Stimulated activated CD4-positive, alpha-beta T cell treated with anti-CD3 and anti-CD28 coated beads, Interleukin-12 subunit alpha, Interleukin-12 subunit beta, amount 100 ng/mL, for 48 hours (primary cell): ENCODE results near the gene NDNF.

Experiments used
- DNase-seq, 3 donors: peaks; one replicate each; pipeline ENCODE4 v3.0.0-alpha.2; 2020; ENCODE audit warnings: low read depth in 2 of 3, low spot score in 1 of 3

NDNF gene

GRCh38 chr4:121070696-121071639 is 1.4 kb downstream of the NDNF start:
- DNase-seq = no peak

GRCh38 chr4:121070274-121070673 is 2.1 kb downstream of the NDNF start:
- DNase-seq = no peak

- no peak for DNase-seq
These were observed 2.9 kb downstream of the NDNF start for GRCh38 chr4:121069430-121069829.

- no peak for DNase-seq
These were observed 7.9 kb downstream of the NDNF start for GRCh38 chr4:121064482-121064881.

- no peak for DNase-seq
These were observed 9.8 kb downstream of the NDNF start for GRCh38 chr4:121062521-121062920.

- DNase-seq = no peak
These were observed 10.5 kb downstream of the NDNF start for GRCh38 chr4:121061861-121062260.

- DNase-seq = no peak
These were observed 11.1 kb downstream of the NDNF start for GRCh38 chr4:121061215-121061614.

- DNase-seq = no peak
These were observed 14.8 kb downstream of the NDNF start for GRCh38 chr4:121057466-121057922.

- no peak for DNase-seq
These were observed 16.3 kb downstream of the NDNF start for GRCh38 chr4:121056066-121056465.

- DNase-seq = no peak
These were observed 18.0 kb downstream of the NDNF start for GRCh38 chr4:121054373-121054772.

- no peak for DNase-seq
These were observed 18.7 kb downstream of the NDNF start for GRCh38 chr4:121053601-121054143.

- no peak for DNase-seq
These were observed 22.0 kb downstream of the NDNF start for GRCh38 chr4:121050300-121050699.

- DNase-seq = no peak
These were observed 23.2 kb downstream of the NDNF start for GRCh38 chr4:121049072-121049599.

GRCh38 chr4:121048165-121048564 is 24.2 kb downstream of the NDNF start:
- DNase-seq = no peak

GRCh38 chr4:121041307-121042090 is 30.8 kb downstream of the NDNF start:
- peak; percentile 7 to 24 (median 14) for DNase-seq

GRCh38 chr4:121034017-121034416 is 38.3 kb downstream of the NDNF start:
- no peak for DNase-seq

GRCh38 chr4:121030711-121031110 is 41.6 kb downstream of the NDNF start:
- DNase-seq = no peak

- DNase-seq = no peak
These were observed 42.2 kb downstream of the NDNF start for GRCh38 chr4:121030131-121030530.

- DNase-seq = no peak
These were observed 46.3 kb downstream of the NDNF start for GRCh38 chr4:121026034-121026433.

GRCh38 chr4:121025540-121025939 is 46.8 kb downstream of the NDNF start:
- DNase-seq = no peak

- no peak for DNase-seq
These were observed 53.8 kb downstream of the NDNF start for GRCh38 chr4:121018543-121018942.
